CD1c-positive myeloid dendritic cell (primary cell): ENCODE results near the gene ZNHIT6.

ENCODE experiments used
- DNase-seq: peaks from one replicate; pipeline ENCODE4 v3.0.0-alpha.2; 2016; ENCODE audit errors: extremely low spot score

Gene ZNHIT6

DNA sequence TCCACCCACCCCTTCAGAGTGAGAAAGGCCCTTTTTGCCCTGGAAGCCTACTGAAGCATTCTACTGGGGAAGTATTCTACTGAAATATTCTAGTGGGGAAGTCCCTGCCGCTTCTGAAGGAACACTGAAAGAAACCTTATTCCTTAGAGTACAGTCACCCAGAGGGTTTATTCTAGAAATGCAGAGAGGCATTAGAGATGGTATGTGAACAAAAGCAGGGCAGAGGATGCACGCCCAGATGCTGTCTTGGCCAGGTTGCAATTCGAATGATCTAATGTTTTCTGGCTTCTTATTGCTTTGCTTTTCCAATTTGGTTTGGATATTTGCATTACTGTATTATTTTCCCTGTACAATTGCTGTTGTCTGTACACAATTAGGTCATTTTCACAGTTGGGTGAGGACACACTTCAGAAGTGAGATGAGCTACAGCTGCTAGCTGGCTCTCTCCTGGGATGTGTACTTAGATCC is 90.6 kb downstream of the ZNHIT6 start:
- no peak for DNase-seq

DNA sequence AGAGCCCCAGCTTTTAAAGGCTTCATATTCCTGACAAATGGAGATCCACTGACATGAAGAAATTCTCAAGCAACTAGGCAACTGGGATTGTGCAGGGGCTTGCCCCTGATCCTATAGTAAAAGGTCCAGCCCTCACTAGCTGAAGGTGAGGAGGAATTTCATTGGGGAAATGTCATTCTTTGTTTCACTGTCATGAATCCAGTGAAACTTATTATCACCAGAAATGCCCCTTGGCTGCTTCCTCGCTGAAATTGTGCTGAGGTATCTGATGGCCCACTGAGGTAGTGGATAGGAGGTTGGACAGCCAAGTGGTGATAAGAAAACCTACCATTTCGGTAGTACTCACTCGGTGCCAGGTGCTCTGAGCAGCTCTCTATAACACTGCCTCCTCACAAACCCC is 91.5 kb downstream of the ZNHIT6 start:
- no peak for DNase-seq

DNA sequence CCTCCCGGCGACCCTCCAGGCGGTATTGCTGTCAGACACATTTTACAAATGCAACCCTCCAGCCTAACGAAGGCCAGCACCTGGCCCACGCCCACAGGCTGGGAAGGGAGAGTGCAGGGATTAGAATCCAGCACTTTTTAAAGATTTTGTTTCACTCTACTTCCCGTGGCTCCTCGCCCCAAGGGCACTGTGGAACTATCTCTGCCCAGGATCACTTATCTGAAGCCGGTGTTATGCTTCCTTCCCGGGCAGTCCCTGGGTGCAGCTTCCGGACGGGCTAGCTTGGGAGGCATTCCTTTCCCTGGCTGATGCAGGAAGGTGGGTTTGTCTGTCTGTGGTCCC is 91.9 kb downstream of the ZNHIT6 start:
- DNase-seq, result no peak

DNA sequence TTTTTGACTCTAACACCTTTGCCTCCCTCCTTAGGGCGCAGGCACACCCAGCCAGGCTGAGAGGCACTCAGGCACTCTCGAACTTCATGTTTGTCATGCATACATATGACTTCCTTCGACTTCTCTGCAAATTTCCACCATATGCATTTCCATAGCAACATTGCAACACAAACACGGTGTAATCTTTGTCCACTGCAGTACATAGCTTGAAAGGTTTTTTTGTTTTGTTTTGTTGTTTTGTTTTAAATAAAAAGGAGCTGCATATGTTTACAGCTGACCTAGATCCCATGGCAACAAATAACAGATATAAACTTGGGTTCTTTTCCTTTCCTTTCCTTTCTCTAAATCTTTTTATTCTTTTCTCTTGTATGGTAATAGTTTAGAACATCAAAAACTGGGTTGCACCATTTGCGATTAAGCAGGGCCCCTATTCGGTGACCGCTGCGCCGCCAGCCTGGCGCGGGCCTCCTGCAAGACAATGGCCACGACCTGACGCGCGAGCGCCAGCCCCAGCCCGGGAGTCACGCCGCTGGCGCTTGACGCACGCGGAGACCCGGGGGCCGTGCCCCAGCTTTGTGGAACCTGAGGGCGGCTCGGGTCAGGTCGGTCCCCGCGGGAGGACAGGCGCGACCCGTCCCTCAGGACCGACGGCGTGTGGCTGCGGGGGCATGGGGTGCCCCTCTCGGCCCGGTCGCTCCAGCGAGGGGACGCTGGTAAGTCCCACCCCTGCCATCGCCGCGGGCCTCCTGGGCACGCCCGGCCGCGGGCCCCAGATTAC is 92.5 kb downstream of the ZNHIT6 start:
- no peak for DNase-seq

DNA sequence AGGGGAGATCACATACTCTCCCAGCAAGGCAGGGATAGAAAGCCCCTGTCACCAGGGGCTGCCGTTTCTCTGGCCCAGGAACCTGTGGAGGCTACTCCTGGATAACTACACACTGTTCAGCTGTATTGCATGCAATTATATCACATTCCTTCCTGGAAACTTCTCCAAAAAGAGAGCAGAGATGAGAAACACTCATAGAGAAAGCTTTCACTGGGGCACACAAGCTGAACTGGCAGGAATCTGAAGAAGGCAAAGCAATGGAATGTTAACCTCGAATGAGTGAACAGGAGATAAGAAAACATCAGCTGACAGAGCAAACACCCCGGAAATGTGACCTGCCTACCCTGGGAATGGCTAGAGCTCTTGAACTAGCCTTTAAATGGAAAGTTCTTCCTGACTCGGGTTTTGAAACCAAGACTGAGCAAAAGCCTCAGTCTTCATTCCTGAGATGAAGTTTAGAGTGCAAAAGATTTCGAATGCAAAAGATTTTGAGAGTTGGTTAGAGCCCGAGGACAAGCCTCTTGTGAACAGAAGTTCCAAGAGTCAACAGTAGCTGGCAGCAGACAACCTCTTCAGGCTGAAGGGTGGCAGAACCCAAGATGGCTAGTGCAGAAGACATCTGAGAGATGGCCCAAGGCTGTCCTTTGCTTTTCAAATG is 95.4 kb downstream of the ZNHIT6 start:
- DNase-seq, result no peak

DNA sequence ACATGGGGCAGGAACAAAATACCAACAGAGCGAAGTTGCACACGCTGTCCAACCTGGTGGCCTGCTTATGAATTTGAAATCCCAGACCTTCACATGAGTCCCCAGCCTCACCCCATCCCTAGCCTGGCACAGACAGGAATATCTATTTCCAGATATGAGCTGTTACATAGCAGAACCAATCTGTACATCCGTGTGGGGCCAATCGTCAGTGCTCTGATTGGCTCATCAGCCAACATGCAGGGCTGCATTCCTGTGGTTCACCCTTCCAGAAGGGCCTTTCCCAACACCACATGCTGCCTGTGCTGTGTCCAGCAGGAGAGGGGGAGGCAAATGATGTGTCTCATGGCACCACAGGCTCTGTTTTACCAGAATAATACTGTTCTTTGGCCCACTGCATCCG is 96.4 kb downstream of the ZNHIT6 start:
- no peak for DNase-seq

DNA sequence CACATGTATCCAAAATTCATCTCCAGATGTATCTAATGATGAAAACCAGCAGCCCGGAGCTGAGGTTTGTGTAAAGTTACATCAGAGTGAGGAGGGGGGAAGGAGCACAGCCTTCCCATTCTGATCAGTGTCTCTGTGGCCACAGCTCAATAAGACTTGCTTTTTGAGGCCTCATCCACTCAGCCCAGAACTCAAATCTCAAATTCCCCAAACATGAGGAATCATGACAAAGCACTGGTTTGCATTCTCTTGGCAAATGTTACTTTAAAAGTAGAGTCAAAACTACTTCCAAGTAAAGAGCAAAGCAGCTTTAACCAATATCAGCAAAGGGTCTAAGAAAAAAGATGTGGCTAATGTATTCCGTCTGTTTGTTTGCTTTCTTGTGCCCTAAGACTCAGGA is 96.8 kb downstream of the ZNHIT6 start:
- DNase-seq, result no peak

DNA sequence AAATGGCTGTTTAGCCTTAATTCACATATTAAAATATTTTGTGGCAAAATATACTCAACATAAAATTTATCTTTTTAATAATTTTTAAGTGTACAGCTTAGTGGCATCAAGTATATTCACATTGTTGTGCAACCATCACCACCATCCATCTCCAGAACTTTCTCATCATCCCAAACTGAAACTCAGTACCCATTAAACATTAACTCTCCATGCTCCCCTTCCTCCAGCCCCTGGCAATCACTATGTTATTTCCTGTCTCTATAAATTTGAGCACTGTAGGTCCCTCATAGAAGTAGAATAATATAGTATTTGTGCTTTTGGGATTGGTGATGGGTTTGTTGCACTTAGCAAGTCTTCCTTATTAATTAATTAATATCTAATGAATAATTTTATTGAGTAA is 98.3 kb downstream of the ZNHIT6 start:
- no peak for DNase-seq

DNA sequence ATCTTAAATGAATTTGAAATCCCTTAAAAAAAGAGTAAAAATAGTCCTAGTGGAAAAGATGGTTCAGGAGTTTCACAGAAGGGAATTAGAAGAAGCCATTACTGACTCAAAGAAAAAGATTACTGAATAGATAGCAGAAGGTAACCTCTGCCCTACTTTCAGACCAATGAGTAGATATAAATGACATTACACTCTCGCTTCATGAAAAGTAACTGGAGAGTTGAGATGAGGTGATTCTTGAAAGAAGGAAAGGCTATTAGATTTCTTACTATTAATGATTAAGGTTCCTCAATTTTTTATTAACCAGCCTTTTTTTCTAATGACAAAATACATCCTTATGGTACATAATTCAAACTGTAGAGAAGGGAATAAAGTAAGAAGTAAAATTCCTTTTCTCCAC is 99.4 kb downstream of the ZNHIT6 start:
- no peak for DNase-seq

DNA sequence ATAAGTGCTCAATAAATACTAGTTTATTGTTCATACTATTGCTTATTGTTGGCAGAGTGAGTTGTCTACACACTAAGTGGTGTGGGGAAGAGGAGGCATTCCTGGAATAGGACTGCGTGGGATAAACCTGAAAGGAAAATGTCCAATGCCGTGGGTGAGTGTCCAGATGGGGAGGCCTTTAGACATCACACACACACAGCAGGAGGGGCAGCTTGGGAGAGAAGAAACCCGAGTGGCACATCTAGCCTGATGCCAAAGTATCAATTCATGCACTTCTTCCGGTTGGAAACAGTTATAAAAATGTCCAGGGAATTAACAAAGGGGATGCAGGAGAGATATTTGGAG is 100.3 kb downstream of the ZNHIT6 start:
- no peak for DNase-seq

DNA sequence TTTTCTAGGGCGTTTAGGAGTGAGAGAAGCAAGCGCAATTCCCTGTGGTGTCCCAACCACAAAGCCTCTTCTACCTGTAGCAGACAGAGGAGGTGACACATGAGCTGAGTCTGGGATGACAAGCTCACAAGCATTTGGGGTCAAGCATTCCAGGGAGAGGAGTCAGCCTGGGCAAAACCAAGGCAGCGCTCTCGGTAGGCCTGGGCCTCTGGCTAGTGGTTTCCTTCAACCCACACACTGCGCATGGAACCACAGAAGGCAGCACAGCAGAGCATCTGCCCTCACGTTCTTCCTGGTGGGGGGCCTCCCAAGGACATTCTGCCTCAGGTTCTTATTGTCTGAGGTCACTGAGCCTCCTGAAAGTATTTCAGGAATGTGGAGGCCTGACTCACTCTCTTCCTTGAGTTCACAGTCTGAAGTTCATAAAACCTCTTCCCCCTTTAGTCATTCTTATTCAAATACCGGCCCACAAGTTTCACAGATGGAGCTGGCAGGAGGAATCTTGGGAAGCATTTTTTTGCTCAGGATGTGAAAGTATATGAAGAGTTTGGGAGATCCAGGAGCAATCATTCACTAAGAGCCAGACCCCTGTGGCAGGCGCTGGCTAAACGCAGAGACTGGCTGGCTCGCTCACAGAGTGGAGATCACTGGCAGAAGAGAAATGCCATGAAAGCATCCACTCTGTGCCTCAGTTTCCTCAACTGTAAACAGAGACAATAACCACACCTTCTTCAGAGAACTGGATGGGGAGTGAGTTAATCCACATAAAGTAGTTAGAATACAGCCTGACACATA is 100.9 kb downstream of the ZNHIT6 start:
- no peak for DNase-seq

DNA sequence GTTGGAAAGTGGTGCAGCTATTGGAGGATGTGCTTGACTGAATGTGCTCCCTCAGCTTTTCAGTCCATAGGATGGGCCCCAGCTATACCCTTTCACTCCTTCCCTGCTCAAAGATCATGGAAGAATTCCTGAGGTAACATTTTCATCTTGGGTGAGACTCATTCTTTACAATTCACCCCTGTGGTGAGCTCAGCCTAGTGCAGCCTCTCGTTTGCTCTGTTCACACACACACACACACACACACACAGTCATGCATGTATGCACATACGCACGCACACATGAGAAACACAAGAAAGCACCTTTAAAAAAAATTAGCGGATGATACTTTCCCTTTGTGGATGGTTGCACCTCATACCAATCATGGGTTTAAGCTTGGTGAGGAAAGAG is 101.8 kb downstream of the ZNHIT6 start:
- no peak for DNase-seq

DNA sequence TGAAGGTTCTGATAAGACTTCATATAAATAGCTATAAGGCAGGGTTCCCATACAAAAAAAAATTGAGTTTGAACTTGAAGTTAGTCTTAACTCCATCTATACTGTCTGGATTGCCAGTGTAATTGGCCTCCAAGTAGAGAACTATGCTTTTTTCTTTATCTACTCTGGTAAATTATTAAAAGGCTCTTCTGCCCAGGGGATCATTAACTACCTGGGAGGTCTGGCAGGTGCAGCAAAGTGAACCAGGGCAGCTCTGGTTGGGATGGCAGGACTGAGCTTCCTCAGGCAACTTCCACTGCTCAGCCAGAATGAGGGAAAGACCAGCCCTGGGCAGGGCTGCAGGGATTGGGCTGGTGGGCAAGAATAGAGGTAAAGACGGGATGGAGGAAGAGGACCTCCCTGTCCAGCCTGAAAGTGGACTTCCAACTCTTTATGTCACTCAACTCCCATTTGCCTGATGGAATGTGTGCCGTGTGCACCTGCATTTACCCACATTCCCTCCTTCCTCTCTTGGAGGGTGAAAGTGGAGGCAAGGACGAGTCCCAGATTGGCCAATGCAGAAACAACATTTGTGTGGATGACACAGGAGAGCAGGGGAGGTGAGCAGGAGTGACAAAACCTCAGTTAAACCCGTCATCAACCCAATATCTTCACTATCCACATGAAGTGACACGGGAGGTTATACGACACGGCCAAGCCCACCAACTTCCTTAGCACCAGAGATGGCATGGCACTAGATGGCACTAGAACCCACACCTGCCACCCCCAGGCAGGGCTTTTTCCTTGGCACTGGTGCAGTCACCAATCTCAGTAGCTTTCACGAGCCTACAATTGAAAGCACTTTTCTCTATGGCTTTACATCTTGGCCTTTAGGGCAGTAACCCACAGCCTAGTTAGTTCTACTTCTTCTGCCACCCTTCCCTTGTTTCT is 102.5 kb downstream of the ZNHIT6 start:
- no peak for DNase-seq

DNA sequence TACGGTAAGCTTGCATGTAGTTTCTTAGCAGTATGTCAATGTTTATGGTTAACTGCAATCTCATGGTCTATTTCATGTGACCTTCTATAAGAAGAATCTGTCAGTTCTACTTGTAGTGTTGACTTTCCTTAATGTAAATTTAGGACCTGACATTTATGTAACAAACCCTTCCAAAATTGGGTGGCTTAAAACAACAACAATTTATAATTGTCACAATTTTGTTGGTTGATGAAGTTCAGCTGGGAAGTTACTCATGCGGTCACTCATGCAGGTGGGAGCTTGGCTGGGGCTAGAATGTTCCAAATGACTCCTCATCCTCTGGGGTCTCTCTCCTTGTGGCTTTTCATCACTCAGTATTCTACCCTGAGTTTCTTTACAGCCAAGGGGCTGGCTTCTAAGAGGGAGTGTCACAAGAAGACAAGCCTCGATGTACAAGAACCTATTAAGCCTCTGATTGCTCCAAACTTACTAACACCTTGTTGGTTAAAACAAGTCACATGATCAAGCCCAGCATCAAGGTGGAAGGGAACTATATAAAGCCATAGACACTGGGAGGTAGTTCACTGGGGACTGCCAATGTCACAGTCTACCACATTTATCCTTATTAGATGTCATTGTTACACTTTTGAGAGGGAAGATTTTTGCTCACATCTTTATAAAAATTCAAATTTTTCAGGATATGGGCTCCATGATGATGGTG is 103.8 kb downstream of the ZNHIT6 start:
- no peak for DNase-seq

DNA sequence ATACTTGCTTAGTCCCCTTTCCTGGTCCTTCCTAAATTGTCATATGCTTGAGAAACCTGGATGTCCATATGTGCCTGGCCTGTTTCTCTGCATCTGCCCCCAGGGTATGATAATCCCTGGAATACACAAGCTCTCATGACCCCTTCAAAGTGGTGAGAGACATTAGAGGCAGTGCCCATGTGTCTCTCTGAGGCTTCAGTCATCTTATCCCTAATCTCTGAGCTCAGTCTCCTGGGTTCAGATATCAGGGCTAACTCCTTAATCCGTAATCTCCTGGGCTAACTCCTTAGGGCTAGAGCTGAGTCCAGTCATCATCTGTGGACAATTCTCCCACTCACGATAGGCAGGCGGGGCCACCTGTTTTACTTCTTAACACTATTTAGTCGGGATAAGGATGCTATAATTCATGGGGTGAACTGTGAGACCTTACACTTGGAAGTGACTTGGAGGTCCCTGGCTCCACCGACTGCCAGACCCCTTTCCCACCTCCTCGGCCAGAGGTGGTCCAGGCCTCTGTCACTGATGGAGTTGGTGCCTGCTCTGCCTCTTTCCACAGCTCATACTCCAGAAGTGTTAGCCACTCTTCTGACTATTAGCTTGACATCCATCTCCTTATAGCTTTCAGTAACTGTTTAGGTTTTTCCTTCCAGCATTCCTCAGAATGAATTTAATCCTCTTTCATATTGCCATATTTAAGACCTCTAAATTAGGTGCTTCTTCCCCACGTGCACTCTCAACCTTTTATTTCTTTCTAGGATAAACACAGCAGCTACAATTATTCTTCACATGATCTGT is 105.0 kb downstream of the ZNHIT6 start:
- no peak for DNase-seq

DNA sequence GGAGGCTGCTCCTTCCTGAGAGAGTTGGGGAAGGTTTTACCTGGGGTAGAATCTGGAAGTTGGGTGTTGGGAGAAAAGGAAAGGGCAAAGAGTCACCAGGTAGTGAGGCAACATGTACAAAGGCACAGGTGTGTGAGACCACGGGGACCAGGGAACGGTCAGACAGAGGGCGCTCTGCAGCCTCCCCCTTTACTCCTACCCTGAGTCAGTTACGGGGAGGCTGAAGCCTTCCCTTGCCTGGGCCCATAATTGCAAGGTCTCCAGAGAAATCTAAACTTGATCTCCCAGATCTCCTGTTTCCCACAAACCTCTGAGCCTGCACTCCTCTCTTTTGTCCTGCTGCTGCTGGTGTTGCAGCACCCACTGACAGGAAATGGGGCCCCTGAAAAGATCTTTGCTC is 105.7 kb downstream of the ZNHIT6 start:
- DNase-seq, result no peak

DNA sequence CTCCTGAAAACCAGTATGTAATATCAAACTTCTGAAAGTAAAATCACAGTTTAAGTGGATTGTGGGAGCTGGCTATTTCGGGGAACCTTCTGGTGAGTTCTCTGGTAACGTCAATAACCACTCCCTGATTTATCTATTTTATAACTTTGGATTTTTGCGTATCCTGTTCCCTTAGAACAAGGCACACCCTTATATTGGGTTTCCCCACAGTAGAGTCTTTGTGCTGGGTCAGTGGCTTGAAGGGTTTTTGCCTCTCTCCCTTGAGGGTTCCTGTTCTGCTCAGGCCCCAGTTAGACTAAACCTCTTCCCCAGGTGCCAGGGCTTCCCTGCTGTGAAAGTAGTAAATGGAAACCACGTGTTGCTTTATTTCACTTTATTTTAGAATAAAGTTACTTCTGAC is 106.3 kb downstream of the ZNHIT6 start:
- no peak for DNase-seq

DNA sequence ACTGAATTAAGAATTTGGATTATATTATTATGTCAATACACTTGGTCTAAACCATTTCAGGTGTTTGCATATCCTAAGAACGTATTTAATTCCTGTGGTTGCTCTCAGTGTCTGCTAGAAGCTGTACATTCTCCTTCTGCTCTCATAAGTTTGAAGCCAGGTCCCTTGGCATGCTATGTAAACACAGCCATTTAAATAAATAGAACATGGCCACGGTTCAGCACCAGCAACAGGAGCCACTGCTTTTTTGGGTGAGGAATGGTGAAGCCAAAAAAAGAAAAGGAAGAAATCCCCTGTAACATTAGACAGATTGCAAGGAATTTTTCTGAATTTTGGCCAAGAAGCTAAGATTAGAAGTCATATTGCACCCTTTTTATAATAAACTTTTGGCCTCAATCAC is 108.6 kb downstream of the ZNHIT6 start:
- no peak for DNase-seq
